NCI-H226 (cell line): Measurements from ENCODE around the gene ADRM1.

Experiments
- DNase-seq: peaks from one replicate; pipeline ENCODE4 v3.0.0-alpha.2; 2015

ADRM1 gene

GRCh38 chr20:62357681-62358080 is 54.9 kb downstream of the ADRM1 start:
- no peak for DNase-seq
